Kidney epithelial cell (primary cell): ENCODE data around the gene IMPDH2. TPM values are rescaled to one million over a fixed set of nuclear protein-coding genes. Genes with fewer than 3 reads are reported as not detected.

Source experiments
- DNase-seq: peaks from one replicate; pipeline ENCODE4 v3.0.0-alpha.2; 2010; ENCODE audit warnings: low read depth
- H3K27me3 ChIP-seq: 2 replicates; pipeline ENCODE4 v1.6.0; 2011; ENCODE audit warnings: low read length; ENCODE audit not compliant: control insufficient read depth, insufficient read depth
- H3K36me3 ChIP-seq: 2 replicates; pipeline ENCODE4 v1.5.1; 2011; ENCODE audit warnings: low read length; ENCODE audit not compliant: control insufficient read depth, insufficient read depth
- H3K4me3 ChIP-seq: 2 replicates; pipeline ENCODE4 v1.5.1; 2011; ENCODE audit warnings: low read depth, mild to moderate bottlenecking, control low read depth, low read length
- CTCF ChIP-seq: IDR thresholded peaks from 2 replicates; pipeline ENCODE4 v1.5.1; 2011; ENCODE audit warnings: mild to moderate bottlenecking, moderate library complexity, low read length, control low read depth, inconsistent platforms; ENCODE audit not compliant: insufficient read depth, poor library complexity, severe bottlenecking
- total RNA-seq: library from RNA; depleted of rRNA; stranded (reverse); fragments of >200 nt; gene quantifications from 2 replicates; pipeline ENCODE4 v1.2.3, GENCODE V29; 2015

IMPDH2 gene
- total RNA-seq, 1 donor from 2014 or later = 177 TPM

DNA sequence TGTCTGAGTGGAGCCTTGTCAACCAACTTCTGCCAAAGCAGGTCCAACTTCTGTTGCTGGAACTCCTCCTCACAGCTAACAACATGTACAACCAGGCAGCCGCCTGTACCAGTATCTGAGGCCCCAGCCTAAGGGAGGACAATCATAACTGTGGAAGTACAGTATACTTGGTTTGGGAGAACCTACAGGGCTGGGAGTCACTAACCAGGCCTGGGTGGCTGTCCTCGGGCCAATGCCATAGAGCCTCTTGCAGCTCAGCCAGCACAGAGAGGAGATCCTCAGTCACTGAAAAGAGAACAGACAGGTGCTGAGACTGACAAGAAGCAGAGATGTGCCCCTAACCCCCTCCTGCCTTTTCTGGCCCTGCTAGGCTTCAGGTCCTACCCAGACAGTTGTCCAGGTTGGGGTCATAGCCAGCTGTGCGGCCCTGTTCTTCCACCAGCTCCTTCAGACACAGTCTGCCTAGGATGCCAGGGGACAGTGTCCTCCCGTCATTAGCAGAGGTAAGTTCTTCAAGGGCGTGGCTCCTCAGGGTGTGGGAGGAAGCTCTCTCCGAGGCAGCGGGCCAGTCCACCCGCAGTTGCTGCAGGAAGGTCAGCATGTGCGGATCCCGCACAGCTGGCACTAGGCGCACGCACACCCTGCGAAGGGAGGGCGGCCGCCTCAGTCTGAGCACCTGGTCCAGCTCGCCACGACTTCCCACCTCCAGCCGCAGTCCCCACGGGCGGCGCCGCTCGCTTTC lies 11.8 kb downstream of the IMPDH2 start:
- Histone ChIP-seq H3K36me3 (peaks cover 1% of the 10 kb centered on the region), H3K27me3 (no peaks in the 10 kb centered on the region), H3K4me3 (peak overlapping the region; percentile 77)
- no peak for DNase-seq
- TF ChIP-seq CTCF = no peak

GRCh38 chr3:49016414-49017228 lies 12.6 kb downstream of the IMPDH2 start:
- TF ChIP-seq CTCF = no peak
- H3K4me3 ChIP-seq = no peak overlapping the region
- DNase-seq = no peak
- H3K36me3 ChIP-seq = peaks cover 1% of the 10 kb centered on the region
- no peaks in the 10 kb centered on the region for H3K27me3 ChIP-seq

GRCh38 chr3:49015765-49016164 lies 13.4 kb downstream of the IMPDH2 start:
- TF ChIP-seq CTCF = no peak
- H3K27me3 ChIP-seq = no peaks in the 10 kb centered on the region
- H3K4me3 ChIP-seq = no peak overlapping the region
- peaks cover 1% of the 10 kb centered on the region for H3K36me3 ChIP-seq
- no peak for DNase-seq

- Histone ChIP-seq H3K4me3 (no peak overlapping the region), H3K27me3 (no peaks in the 10 kb centered on the region), H3K36me3 (peaks cover 1% of the 10 kb centered on the region)
- no peak for DNase-seq
- no peak for TF ChIP-seq CTCF
These were observed 14.1 kb downstream of the IMPDH2 start for GRCh38 chr3:49015072-49015471.

DNA sequence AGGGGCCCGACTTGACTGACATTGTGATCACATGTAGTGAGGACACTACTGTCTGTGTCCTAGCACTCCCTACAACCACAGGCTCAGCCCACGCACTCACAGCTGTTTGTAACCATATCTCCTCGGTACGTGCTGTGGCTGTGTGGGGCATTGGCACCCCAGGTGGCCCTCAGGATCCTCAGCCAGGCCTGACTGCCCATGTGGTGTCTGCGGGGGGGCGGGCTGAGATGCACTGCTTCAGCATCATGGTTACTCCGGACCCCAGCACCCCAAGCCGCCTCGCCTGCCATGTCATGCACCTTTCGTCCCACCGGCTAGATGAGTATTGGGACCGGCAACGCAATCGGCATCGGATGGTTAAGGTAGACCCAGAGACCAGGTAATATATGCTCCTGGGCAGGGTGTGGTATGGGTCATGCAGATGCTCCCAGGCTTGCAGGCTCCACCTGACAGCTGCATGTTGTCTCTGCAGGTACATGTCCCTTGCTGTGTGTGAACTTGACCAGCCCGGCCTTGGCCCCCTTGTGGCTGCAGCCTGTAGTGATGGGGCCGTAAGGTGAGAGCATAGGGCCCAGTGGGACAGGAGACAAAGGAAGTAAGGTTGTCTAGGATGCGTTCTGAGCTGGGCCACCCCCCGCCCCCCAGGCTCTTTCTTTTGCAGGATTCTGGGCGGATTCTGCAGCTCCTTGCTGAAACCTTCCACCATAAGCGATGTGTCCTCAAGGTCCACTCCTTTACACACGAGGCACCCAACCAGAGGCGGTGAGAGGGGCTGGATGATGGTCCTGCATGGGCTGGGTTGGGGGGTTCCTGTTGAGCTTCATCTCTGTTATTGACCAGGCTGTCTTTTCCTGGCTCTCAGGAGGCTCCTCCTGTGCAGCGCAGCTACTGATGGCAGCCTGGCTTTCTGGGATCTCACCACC lies 15.2 kb downstream of the IMPDH2 start:
- Histone ChIP-seq H3K36me3 (peaks cover 1% of the 10 kb centered on the region), H3K4me3 (no peak overlapping the region), H3K27me3 (no peaks in the 10 kb centered on the region)
- TF ChIP-seq CTCF = peak; percentile 68
- no peak for DNase-seq
